ENCODE measurements around the gene RSU1. TPM values are rescaled to one million over a fixed set of nuclear protein-coding genes. Genes with fewer than 3 reads are reported as not detected.
A peak's percentile ranks its signal among the peaks of the same experiment; 100 is the strongest.

The RSU1 gene
- total RNA-seq, 1 donor, result 94.1 TPM

DNA sequence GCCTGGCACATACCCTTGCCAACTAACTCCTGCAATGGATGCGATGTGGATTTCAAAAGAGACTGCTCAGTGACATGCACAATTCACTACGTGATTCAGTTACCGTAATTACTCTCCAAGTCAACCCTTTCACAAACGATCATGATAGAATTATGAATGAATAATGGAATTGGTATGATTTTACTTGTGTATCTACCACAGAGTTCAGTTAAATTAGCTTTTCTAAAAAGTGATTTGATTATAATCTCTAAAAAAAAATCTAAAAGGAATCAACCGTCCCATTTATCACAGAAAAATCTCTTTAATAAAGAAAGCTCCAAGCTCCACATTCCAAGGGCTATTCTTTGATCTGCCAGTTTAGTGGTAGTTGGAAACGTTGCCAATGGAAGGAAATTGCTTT, 30.4 kb upstream of the RSU1 start:
- H3K36me3 ChIP-seq (ENCODE audit: insufficient read depth, low read length), result no peaks in the 10 kb centered on the region
- no peaks in the 10 kb centered on the region for H3K9me3 ChIP-seq (ENCODE audit: low read depth, low read length)
- peaks cover 3% of the 10 kb centered on the region for H3K4me1 ChIP-seq (ENCODE audit: insufficient read depth, low read length)
- H4K20me1 ChIP-seq (ENCODE audit: insufficient read depth, low read length), result no peaks in the 10 kb centered on the region
- H3K79me2 ChIP-seq (ENCODE audit: insufficient read depth, low read length), result no peaks in the 10 kb centered on the region
- TF ChIP-seq, protein P1, sequence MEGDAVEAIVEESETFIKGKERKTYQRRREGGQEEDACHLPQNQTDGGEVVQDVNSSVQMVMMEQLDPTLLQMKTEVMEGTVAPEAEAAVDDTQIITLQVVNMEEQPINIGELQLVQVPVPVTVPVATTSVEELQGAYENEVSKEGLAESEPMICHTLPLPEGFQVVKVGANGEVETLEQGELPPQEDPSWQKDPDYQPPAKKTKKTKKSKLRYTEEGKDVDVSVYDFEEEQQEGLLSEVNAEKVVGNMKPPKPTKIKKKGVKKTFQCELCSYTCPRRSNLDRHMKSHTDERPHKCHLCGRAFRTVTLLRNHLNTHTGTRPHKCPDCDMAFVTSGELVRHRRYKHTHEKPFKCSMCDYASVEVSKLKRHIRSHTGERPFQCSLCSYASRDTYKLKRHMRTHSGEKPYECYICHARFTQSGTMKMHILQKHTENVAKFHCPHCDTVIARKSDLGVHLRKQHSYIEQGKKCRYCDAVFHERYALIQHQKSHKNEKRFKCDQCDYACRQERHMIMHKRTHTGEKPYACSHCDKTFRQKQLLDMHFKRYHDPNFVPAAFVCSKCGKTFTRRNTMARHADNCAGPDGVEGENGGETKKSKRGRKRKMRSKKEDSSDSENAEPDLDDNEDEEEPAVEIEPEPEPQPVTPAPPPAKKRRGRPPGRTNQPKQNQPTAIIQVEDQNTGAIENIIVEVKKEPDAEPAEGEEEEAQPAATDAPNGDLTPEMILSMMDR (IDR thresholded peaks at IDR 0.05; ENCODE audit: extremely low read depth, low read depth, low read length), result no peak
- peak overlapping the region; percentile 12 for H2AFZ ChIP-seq (ENCODE audit: low read length)
- DNase-seq (ENCODE audit: insufficient read length, low spot score, missing footprints), result no peak
- no peak overlapping the region for H3K4me3 ChIP-seq (ENCODE audit: insufficient read depth, low read length)
- H3K27ac ChIP-seq (ENCODE audit: low read depth, low read length), result no peak overlapping the region
- peak overlapping the region; percentile 8 for H3K4me2 ChIP-seq (ENCODE audit: insufficient read depth, low read length)
- no peaks in the 10 kb centered on the region for H3K27me3 ChIP-seq (ENCODE audit: insufficient read depth, low read length)

DNA sequence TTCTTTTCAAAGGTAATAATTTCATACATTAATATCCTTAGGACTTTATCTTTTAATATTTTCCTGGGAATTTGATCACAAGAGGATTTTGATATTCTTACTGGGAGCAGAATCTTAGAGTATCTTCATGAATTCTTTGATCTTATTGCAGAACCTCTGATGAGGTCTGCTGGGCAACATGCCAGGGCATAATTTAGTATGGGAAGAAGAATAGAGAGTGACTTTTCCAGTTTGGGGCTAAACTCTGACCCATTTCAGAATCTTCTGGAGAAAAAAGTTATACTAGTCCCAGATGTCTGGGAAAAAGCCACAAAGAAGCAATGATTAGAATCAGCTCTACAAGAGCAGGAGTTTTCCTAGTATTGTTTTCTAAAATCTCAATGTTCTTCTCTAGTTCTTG, 28.0 kb upstream of the RSU1 start:
- DNase-seq (ENCODE audit: insufficient read length, low spot score, missing footprints), result no peak
- no peaks in the 10 kb centered on the region for H3K79me2 ChIP-seq (ENCODE audit: insufficient read depth, low read length)
- no peaks in the 10 kb centered on the region for H3K27me3 ChIP-seq (ENCODE audit: insufficient read depth, low read length)
- TF ChIP-seq, protein P1 (IDR thresholded peaks at IDR 0.05; ENCODE audit: extremely low read depth, low read depth, low read length), result no peak
- H2AFZ ChIP-seq (ENCODE audit: low read length), result no peak overlapping the region
- H3K36me3 ChIP-seq (ENCODE audit: insufficient read depth, low read length), result no peaks in the 10 kb centered on the region
- H3K4me3 ChIP-seq (ENCODE audit: insufficient read depth, low read length), result no peak overlapping the region
- H4K20me1 ChIP-seq (ENCODE audit: insufficient read depth, low read length), result no peaks in the 10 kb centered on the region
- H3K4me1 ChIP-seq (ENCODE audit: insufficient read depth, low read length), result peaks cover 3% of the 10 kb centered on the region
- no peak overlapping the region for H3K27ac ChIP-seq (ENCODE audit: low read depth, low read length)
- no peaks in the 10 kb centered on the region for H3K9me3 ChIP-seq (ENCODE audit: low read depth, low read length)
- no peak overlapping the region for H3K4me2 ChIP-seq (ENCODE audit: insufficient read depth, low read length)

DNA sequence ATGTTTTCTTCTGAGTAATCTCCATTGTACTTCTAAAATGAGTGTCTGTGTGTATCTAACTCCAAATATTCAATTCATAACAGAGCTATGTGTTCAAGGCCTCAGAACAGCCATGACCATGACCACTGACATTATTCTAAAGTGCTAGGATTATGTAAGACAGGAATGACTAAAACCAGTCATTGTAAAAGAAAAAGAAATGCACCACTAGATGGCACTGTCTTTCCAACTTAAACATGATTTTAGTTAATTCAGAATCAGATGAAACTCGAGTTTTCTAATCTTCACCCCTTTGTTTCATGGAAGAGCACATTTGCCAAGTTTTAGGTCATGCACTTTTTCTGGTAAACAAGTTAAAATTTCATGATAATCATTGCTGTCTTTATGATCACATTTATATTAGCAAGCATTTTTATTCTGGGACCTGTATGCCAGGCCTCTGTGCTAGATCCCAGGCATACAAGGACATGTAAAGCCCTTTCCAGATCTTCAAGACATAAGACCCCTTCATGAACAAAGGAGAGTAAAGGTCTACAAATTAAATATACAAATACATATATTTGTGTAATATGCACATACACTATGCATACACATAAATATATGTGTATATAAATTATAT, 26.1 kb upstream of the RSU1 start:
- DNase-seq (ENCODE audit: insufficient read length, low spot score, missing footprints), result peak; percentile 77
- H3K79me2 ChIP-seq (ENCODE audit: insufficient read depth, low read length), result no peaks in the 10 kb centered on the region
- H3K27ac ChIP-seq (ENCODE audit: low read depth, low read length), result no peak overlapping the region
- H3K4me1 ChIP-seq (ENCODE audit: insufficient read depth, low read length), result no peaks in the 10 kb centered on the region
- H3K4me2 ChIP-seq (ENCODE audit: insufficient read depth, low read length), result no peak overlapping the region
- TF ChIP-seq, protein P1 (IDR thresholded peaks at IDR 0.05; ENCODE audit: extremely low read depth, low read depth, low read length), result peak; percentile 56
- no peaks in the 10 kb centered on the region for H3K9me3 ChIP-seq (ENCODE audit: low read depth, low read length)
- H4K20me1 ChIP-seq (ENCODE audit: insufficient read depth, low read length), result no peaks in the 10 kb centered on the region
- no peak overlapping the region for H2AFZ ChIP-seq (ENCODE audit: low read length)
- H3K36me3 ChIP-seq (ENCODE audit: insufficient read depth, low read length), result no peaks in the 10 kb centered on the region
- no peak overlapping the region for H3K4me3 ChIP-seq (ENCODE audit: insufficient read depth, low read length)
- no peaks in the 10 kb centered on the region for H3K27me3 ChIP-seq (ENCODE audit: insufficient read depth, low read length)

DNA sequence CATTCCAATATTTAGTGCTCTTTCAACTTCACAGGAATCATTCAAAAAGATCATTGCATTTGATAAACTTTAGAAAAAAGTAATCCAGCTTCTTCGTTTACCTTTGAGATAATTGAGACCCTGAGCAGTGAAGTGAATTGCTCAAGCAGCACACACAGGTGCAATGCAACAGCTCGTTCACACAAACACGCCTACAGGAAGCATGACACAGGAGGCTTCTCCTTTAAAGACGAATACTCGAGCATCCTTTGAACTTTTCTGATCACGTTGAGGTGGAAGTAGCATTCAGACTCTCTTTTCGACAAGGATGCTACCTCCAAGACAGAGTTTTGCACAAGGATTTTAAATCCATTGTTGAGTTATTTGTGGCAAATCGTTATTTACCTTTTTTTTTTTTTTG, 18.0 kb upstream of the RSU1 start:
- Histone ChIP-seq H3K4me3 (ENCODE audit: insufficient read depth, low read length) (no peak overlapping the region), H3K4me2 (ENCODE audit: insufficient read depth, low read length) (no peak overlapping the region), H3K36me3 (ENCODE audit: insufficient read depth, low read length) (no peaks in the 10 kb centered on the region), H3K4me1 (ENCODE audit: insufficient read depth, low read length) (peaks cover 18% of the 10 kb centered on the region), H3K27ac (ENCODE audit: low read depth, low read length) (no peak overlapping the region), H2AFZ (ENCODE audit: low read length) (no peak overlapping the region), H3K27me3 (ENCODE audit: insufficient read depth, low read length) (no peaks in the 10 kb centered on the region), H3K9me3 (ENCODE audit: low read depth, low read length) (no peaks in the 10 kb centered on the region), H4K20me1 (ENCODE audit: insufficient read depth, low read length) (no peaks in the 10 kb centered on the region), H3K79me2 (ENCODE audit: insufficient read depth, low read length) (no peaks in the 10 kb centered on the region)
- TF ChIP-seq, protein P1 (IDR thresholded peaks at IDR 0.05; ENCODE audit: extremely low read depth, low read depth, low read length), result no peak
- no peak for DNase-seq (ENCODE audit: insufficient read length, low spot score, missing footprints)
